ACHN (cell line): ENCODE data around the gene MICALL1.

Experiments used
- DNase-seq: peaks from one replicate; pipeline ENCODE4 v3.0.0-alpha.2; 2015
- in situ Hi-C: cut with HindIII; loops from 2 replicates; pipeline ENCODE4 v1.10.0; 2017; ENCODE audit warnings: low sequenced_read_pairs, low pct_ligation_motif_present, low pct_unique_long_range_greater_than_20kb

MICALL1 gene, protein sequence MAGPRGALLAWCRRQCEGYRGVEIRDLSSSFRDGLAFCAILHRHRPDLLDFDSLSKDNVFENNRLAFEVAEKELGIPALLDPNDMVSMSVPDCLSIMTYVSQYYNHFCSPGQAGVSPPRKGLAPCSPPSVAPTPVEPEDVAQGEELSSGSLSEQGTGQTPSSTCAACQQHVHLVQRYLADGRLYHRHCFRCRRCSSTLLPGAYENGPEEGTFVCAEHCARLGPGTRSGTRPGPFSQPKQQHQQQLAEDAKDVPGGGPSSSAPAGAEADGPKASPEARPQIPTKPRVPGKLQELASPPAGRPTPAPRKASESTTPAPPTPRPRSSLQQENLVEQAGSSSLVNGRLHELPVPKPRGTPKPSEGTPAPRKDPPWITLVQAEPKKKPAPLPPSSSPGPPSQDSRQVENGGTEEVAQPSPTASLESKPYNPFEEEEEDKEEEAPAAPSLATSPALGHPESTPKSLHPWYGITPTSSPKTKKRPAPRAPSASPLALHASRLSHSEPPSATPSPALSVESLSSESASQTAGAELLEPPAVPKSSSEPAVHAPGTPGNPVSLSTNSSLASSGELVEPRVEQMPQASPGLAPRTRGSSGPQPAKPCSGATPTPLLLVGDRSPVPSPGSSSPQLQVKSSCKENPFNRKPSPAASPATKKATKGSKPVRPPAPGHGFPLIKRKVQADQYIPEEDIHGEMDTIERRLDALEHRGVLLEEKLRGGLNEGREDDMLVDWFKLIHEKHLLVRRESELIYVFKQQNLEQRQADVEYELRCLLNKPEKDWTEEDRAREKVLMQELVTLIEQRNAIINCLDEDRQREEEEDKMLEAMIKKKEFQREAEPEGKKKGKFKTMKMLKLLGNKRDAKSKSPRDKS

DNA sequence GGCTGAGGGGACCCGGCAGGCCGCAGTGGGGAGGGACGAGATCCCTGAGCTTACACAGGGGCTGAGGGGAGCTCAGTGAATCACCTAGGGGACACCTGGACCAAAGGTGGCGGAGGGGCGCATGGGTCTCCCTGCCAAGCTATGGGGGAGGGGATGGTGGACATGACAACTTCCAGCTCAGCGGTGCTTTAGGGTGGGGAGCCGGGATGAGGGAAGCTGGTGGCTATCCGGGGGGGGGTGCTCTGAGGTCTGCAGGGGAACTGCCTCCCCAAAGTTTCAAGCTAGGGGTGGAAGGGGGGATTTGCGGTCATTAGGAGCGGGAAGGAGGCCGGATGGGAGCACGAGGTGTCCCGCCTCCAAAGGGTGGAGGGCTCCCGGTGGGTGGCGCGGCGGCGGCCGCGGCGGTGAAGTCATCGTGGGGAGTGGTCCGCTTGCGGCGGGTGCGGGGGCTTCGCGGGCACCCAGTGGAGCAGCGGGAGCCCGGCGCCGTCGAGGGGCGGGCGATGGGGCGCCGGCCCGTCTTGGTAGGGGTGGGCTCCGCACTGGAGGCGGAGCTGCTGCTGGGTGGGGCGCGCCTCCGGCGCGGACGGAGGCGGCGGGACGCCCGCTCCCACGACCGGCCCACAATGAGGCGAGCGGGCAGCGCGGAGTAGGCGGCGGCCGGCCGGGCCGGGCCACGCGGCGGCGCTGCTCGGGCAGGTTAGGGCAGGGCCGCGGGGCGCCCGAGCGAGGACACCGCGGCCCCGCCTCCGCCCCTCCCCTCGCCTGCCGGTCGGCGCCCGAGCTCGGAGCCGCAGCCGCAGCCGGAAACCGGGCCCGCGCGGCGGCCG is at the start of gene MICALL1:
Gene MICALL1 (plus strand): TSS at position 764 of the 830 bp plus-strand sequence. CDS start 126 bp downstream, outside the sequence.
- in situ Hi-C loops: no loop called here
- peak; percentile 85 for DNase-seq

DNA sequence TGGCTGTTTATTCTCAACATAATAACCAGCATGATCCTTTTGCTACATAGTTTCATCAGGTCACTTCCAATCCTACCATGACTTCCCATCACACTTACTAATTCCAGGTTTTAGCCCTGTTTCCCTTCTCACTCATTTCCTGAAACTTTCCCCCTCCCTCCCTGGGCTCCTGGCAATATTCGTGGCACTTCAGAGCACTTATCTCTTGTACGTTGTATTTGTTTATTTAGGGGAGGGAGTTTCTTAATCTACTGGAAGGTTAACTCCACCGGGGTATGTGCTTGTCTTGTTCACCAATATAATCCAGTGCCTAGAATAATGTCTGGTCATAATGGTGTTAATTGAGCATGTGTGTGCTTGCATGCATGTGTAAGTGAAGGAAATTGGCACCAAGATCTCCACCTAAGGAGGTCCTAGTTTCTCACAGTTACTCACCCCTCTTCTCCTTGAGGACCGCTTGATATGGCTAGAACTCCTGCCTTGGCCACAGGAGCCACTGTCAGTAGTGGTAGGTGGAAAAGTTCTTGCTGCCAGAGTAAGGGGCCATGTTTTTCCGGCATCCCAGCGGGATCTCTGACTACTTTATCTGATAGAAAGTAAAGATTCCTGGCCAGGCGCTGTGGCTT is 45.2 kb upstream of the MICALL1 start:
- in situ Hi-C loops: no loop called here
- DNase-seq: no peak

DNA sequence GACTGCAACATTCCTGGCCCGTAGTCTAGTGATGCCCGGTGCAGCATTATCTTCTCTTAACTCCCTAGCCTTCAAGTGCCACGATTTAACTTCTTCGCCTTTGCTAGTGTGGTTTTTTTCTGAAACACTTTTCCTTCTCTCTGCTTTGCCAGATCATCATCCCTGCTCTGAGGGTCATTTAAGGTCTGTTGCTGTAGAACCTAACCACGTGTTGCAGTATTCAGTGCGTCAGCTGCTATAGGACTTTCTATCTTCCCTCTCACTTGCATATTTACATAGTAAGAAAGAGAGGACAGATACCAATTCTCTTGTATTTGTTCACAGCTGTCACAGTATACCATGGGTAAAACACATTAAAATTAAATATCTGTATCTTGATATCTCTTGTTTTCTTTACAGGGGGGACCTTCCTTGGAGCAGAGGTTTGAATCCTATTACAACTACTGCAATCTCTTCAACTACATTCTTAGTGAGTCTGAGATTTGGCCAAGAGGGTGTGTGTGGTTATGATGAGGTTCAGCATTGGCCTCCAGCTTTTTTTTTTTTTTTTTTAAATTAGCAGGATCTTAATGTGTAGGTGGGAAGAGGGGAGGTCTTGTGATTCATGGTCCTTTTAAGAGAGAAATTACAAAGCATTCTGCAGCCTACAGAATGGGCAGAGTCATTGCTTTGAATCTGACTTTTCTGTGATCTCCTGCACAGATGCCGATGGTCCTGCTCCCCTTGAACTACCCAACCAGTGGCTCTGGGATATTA is 43.3 kb upstream of the MICALL1 start:
- no peak for DNase-seq
- in situ Hi-C loops: no loop called here

DNA sequence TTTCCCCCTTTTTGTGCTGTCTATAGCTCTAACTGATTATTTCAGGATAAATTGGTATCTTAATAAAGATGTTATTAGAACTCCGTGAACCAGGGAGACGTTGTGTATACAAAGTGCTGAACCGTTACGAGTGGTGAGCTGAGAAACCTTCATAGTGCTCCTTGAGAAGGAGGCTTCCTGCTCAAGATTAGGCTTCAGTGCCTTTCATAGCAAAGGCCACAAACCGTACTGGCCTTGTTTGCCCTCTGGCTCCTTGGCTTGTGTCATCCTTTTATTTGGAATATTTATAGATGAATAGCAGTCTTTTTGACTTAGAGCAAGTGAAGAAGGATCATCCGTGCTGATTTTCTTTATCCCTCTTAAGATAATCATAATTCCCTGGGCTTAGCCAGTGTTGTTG is 40.6 kb upstream of the MICALL1 start:
- in situ Hi-C loops: no loop called here
- DNase-seq: no peak

DNA sequence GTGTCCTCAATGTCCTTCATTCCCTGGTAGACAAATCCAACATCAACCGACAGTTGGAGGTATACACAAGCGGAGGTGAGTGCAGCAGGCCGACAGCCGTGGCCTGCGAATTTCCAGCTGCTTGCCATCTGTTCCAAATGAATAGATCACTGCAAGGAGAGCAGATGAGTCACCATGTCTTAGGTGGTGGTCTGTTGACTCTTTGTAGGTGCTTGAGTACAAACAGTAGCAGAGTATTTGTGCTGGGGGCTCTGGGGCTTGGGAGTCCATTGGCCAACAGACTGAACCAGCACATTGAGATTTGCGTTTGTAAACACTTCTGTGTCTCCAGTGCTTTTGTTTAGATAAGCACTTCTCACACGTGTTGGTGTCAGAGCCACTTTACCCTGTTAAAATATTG is 35.8 kb upstream of the MICALL1 start:
- DNase-seq: no peak
- in situ Hi-C loops: no loop called here

DNA sequence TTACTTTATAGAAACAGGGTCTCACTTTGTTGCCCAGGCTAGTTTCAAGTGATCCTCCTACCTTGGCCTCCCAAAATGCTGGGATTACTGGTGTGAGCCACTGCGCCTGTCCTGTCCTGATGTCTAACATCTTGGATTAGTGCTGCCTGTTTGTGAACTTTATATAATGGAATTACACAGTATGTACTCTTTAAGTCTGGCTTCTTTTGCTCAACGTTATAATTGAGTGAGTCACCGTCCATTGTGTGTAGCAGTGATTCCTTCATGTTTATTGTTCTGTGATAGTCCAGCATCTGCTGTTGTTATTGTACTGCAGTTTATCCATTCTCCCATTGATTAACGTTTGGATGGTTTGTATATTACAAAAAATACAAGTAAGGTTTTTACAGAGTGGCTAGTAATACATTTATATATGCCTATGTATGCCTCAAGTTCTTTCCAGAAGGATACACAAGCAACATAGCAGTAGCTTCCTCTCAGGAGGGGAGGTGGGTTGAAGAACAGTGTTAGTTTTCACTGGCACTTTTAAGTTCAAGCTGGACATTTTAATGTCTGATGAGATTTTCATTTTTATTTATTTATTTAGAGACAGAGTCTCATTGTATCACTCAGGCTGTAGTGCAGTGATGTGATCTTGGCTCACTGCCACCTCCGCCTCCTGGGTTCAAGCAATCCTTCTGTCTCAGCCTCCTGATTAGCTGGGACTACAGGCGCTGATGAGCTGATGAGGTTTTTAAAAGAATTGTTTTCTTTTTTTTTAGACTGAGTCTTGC is 25.2 kb upstream of the MICALL1 start:
- DNase-seq: no peak
- in situ Hi-C loops: no loop called here

DNA sequence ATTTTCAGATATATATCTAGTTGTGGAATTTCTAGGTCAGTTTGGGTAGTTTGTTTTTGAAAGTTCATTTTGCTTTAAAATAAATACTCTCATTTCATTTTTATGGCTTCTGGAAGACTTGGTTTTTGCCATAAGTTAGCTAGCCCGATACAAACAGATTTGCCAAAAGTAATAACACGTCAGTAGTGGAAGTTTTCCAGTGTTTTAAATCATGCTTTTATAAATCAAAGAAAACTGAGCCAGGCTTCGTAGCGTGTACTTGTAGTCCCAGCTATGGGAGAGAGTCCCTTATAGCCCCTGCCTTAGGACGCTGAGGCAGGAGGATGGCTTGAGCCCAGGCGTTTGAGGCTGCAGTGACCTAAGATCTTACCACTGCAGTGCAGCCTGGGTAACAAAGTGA is 21.7 kb upstream of the MICALL1 start:
- in situ Hi-C loops: no loop called here
- DNase-seq: no peak

DNA sequence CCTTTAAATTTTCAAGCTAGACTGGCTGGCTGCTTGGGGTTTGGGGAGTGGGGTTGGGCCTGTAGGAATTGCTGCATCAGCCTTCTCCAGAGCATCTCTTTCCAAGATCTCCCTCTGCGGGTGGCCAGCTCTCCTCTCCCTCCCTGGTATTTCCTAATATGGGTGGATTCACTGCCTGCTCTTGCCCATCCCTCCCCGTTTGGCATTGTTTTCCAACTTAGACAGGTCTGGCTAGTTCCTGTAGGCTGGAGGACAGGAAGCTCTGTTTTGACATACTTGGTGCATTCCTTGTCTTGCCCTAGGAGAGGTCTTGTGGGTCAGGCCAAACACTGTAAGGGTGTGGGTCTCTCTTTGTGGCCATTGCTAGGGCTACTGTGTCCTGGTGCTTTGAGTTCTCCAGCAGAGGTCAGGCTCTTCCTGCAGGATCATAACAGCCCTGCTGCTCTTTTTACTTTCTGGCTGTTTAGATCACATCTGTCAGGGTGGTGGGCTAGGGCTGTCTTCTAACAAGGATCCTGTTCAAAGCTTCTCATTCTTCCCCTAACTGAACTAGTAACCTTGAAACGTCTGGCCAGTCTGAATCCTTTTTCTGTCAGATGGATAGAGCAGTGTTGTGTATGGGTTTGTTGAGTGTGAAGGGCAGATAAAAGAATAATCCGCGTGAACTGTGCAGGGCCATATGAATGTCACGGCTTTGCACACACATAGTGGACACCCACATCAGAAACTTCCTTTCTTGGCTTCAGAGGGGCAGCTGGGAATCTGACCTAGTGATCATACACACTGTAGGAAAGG is 18.3 kb upstream of the MICALL1 start:
- in situ Hi-C loops: no loop called here
- DNase-seq: peak; percentile 6

DNA sequence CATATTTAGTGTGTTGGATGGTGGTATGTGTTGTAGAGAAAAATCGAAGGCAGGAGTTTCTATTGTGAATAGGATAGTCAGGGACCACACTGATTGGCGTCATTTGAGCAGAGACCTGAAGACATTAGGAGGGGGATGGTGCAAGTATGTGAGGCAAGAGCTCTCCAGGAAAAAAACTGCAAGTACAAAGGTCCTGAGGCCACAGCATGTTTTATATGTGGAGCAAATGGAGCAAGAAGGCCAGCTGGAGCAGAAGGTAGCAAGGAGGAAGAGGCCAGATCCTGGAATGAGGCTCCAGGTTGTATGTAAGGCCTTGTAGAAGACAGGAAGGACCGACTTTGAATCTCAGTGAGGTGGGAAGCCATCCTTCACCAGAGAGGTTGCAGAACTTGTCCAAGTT is 14.2 kb upstream of the MICALL1 start:
- in situ Hi-C loops: no loop called here

DNA sequence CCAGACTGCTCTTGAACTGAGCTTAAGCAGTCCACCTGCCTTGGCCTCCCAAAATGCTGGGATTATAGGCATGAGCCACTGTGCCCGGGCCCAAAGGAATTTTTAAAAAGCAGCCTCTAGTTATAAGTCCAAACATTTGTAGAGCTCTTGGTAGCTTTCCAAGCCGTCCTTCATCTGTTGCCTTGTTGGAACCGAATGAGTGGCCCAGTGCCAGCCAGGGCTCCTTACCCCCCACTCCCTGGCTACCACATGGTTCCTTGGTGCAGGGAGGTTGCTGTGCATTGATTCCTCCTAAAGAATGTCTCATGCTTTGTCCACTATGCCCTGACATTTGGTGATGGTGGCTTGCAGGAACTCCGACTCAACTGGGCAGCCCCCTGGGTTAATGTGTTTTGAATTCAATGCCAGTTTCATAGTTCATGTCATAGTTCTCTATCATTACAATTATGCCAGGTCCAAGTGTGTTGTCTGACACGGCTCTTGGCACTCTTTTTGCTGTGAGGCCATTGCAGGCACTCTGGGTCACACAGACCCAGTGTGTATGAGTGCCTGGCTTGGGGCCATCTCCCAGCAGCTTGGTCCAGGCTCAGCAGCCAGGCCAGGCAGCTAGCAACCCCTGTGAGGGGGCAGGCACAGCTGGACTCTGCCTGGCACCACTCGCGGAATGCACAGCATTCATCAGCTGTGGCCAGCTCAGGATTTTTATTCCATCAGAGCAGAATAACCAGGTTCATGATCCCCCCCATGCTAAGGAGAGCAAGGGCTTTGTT is 13.3 kb upstream of the MICALL1 start:
- no peak for DNase-seq
- in situ Hi-C loops: no loop called here

More for the DNA sequence above, 14.2 kb upstream of the MICALL1 start:
- no peak for DNase-seq

DNA sequence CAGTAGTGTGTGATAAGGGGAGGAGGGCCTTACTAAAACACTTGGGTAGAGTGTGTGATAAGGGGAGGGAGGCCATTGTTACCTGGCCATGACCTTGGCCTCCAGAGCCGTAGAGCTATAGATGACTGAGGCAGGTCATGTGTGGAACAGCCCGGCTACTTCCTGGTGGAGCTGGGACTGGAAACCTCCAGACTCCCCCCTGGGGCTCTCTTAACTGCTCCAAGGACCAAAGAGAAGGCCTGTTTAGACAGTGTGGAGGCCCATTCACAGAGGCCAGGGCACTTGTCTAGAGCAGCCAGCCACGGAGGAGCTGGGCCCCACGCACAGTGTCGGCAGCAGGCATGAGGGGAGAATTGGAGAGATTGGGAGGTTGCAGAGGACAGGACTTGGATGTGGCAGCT is 12.5 kb upstream of the MICALL1 start:
- in situ Hi-C loops: no loop called here
- DNase-seq: no peak

DNA sequence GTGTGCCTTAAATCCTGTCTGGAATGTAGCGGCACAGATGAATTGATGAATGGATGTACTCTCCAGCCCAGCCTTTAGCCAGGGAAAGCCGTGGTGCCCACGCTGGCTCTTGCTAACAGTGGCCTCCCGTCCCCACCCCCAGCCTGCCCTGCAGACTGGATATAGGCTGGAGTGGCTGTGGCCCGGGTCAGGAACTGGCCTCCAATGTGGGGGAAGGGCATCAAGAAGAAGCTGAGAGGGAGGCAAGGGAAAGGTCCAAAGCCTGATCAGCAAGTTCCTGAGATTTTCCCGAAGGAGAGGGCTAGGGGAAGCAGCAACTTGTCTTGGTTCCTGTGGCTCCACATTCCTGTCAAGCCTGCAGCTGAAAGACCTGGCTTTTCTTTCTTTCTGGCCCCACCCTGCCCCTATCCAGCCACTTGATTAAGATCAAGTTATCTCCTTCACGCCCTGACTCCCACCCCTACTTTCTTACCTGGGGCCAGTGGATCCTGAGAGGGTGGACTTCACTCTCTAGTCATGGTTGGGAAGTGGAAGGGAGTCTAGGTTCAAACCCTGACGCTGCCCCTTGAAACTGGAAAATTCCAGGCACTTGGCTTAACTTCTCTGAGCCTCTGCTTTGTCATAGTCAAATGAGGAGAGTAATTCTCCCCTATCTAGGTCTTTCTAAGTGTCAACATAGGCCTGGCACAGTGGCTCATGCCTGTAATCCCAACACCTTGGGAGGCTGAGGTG is 11.0 kb upstream of the MICALL1 start:
- in situ Hi-C loops: no loop called here
- no peak for DNase-seq

DNA sequence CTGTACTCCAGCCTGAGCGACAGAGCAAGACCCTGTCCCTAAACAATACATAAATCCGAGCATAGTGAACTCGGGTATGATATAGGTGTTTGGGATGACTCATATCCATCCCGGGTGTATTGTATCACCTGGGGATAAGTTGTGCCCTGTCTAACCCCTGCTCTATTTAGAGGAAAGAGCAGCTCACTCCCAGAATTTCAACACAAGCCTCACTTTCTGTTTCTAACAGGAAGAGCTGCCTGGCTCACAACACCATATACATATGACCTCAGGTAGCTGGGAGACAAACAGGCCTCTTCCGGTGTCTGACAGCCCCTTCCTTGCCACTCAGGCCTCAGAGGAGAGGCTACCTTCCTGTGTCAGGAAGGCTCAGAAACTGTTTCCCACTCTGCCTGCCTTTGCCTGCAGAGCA is 9.9 kb upstream of the MICALL1 start:
- in situ Hi-C loops: no loop called here
- DNase-seq: no peak

DNA sequence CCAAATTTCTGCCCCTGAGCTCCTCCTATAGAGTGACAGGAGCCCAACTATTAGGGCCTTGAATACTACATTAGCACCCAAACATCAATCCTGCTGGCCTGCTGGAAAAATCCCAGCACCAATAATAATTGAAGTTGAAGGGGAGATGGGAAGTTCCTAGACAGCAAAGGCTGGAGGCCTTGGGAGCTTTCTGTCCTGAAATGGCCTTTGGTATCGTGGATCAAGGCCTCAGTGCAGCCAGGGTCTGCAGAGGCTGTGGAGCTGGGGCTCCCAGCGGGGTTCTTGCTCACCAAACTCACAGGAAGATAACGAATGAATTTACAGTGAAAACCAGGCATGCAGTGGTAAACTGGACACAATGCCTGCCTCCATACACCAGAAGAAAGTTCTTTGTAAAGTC is 9.2 kb upstream of the MICALL1 start:
- in situ Hi-C loops: no loop called here
- DNase-seq: no peak

DNA sequence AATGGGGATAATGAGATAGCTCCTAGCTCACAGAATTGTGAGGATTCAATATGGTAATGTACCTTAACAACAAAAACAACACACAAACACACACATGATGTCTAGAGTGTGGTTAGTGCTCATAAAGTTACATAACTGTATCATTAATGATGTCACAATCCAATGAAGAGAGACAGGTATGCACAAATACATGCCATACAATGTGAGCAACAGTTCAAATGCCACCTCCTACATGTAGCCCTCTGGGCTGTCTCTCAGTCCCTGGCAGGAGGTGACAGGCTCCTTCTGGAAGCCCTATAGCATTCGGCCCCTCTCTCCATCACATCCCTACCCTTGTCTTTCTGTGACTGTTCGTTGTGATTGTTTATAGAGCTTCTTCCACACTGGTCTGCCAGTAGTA is 8.3 kb upstream of the MICALL1 start:
- no peak for DNase-seq
- in situ Hi-C loops: no loop called here
